ENCODE data around the gene KIF5A.

KIF5A gene

GRCh38 chr12:57535764-57536596 lies 13.9 kb upstream of the KIF5A start:
- DNase-seq: no peak

DNA sequence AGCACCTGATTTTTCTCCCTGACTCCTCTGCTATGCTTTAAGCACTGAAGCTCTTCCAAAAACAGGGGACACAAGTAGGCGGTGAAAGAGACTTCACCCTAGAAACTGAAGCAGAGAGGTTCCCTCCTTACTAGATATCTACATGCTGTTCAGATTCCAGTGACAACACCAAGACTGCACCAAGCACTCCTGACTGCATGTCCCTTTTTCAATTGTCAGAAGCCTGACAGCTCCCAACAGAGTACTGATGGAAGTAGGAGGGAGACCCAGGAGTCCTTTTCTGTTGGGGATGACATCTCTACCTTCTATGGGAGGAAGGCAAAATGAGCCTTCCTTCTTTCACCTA lies 13.3 kb upstream of the KIF5A start:
- DNase-seq: no peak

GRCh38 chr12:57539134-57539768 lies 10.6 kb upstream of the KIF5A start:
- DNase-seq: no peak

DNA sequence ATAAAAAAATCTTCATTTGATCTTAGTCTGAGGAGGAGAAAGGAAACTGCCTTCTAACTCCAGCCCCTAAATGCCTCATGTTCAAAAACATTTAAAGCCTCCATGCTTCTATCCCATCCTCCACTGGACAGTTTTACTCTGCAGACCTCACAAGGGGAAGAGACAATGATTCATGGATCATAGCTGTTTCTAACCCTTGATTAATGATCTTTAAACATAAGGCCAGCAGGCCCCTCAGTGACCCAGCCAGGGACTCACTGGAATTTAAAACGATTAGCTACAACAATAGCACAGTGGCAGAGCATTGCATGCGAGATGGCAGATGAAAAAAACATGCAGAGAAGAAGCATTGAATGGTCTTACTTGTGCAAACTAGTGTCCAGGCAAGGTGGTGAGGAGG lies 8.8 kb upstream of the KIF5A start:
- no peak for DNase-seq

DNA sequence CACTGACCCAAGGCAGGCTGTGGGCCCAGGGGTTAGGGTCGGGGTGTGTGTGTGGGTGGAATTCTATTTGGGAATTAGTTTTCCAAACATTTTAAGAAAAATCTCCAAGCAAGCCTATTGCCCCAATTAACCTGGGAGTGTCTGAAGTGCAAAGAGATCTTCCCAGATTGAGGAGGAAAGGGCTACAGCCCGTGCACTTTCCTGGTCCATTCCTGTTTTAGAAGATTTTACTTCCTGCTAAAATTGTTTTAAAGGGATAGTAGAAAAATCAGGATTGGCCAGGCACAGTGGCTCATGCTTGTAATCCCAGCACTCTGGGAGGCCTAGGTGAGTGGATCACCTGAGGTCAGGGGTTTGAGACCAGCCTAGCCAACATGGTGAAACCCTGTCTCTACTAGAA lies 8.1 kb upstream of the KIF5A start:
- DNase-seq: no peak

- peak; percentile 33 for DNase-seq
Observed at GRCh38 chr12:57543581-57543980, 6.3 kb upstream of the KIF5A start.

DNA sequence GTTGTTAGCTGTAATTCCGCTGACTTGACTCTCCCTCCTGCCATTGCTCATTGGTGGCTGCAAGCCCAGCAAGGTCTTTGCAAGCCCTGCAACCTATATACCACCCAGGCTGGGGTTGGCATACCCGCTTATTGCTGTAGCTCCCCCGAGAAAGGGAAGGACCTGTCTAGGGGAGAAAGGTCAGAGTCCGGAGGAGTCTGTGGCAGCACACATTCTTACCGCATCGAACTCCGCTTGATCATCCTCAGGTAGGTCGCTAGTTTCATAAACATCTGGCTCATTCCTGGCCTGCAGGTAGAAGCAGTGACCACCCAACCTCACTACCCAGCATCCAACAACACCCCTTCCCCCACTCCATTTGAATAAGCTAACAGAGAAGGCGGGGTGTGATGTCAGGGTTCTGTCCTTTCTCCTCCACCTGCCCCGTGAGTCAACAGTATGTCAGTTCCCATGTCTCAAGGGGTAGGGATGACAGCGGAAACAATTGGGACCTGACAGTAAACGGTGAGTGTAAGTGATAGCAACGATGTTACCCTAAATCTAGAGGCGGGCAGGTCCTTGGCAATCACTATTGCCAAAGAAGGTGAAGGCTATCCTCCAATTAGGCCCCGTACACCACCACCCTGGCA lies 3.9 kb upstream of the KIF5A start:
- no peak for DNase-seq

DNA sequence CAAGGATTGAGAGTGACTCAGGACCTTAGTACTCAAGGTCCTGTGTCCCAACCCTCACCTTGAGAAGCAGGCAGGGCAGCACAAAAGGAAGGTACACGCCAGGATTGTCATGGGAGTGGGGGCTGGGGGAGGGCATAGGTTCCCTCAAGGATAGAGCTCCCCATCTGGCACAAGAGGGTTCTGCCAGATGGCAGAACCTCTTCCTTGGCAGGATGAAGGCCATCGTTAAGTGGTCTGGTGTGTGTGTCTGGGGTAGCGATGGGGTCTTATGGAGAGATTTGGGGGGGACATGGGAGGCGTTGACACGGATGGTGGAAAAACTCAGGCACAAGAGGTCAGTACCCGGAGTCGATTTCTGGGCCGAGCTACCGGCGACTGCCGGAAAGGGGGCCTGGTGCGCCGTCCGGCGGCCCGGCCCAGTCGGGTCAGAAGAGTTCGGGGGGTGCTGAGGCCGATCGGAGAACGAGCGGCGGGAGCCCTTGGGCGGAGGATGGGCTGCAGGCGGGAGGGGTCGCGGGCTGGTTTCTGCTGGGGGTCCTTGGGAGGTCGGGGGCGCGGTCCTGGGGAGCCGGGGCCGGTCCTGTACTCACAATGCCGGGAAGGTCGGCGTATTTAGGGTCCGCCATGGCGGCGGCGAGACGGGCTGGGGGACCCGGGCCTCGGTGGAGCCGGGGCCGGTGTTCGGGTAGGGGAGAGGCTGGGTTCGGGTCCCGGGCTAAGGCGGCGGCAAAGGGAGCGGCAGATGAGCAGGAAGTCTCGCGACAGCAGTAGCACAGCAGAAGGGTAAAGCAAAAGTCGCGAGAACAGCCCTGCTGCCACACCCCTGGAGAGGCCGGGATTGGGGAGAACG lies 3.2 kb upstream of the KIF5A start, which contains the start of gene DCTN2:
TSS of gene DCTN2 (minus strand) at position 755 of the 850 bp plus-strand sequence. CDS start at position 626, 129 bp downstream.
- peak; percentile 99 for DNase-seq

DNA sequence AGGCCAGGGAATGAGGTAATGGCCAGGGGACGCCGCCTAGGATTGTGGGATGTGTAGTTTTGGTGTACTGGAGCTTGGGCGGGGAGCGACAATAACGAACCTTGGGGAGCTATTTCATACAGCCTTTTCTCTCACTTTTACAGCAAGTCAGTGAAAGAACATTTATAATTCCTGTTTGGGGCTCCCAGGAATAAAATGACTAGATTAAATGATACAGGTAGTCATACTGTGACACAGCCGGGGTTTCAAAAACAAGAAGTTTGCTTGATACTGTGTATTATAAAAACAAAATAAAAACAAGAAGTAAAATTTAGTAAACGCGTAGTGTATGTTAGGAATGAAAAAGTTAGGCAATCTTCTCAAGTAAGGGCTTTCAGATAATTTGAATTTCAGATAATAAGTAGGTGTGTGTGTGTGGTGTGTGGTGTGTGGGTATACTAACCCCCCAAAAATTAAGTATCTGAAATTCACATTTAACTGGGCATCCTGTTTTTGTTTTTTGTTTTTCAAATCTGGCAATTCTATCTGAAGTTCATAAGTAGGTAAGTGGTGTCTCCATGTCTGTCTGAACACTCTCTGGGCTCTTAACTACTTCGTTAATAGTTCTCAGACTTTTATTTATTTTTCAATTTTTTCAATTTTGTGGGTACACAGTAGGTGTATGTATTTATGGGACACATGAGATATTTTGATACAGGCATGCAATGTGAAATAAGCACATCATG lies 2.4 kb upstream of the KIF5A start:
- no peak for DNase-seq

GRCh38 chr12:57548013-57548315 lies 1.9 kb upstream of the KIF5A start:
- no peak for DNase-seq

GRCh38 chr12:57548488-57548887 lies 1.4 kb upstream of the KIF5A start:
- no peak for DNase-seq

- no peak for DNase-seq
Observed at GRCh38 chr12:57549203-57549908, 488 bp upstream of the KIF5A start.

DNA sequence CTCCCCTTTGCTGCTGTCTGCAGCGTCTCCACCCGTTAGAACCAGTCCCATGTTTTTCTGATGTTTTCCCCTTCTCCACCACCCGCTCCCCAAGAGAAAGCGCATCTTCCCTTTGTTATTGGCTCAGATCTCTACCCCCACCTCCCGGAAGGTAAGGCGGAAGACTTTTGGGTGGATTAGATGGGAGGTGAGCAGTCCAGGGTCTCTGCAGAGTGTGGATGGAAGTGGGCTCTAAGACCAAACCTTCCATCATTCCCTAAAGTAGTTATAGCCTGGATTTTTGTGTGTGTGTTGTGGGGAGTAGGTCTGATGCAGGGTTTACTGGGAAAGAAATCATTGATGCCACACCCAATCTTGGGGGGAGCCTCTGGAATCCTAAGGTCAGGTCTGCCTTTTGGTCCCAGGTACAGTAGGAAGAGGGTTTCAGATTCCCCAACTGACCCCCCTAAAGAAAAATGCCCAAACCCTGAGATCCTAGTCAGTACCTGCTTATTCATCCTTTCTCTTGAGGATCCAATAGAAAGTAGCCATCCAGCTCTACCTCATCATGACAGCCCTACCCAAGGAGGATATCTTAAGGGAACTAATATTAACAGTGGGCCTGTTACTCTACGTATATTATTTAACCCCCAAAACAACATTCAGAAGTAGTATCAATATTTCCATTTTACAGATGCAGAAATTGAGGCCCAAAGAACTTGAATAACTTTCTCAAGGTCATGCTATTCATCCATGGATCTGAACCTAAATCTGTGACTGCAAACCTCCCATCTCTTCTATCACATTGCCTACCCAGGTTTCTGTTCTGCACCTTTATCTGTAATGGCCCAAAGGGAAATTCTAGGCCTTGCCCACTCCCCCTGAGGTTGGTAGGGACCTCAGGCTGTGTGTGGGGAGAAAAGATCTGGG lies 1.1 kb downstream of the KIF5A start:
- DNase-seq: no peak

GRCh38 chr12:57551637-57552305 lies 1.9 kb downstream of the KIF5A start:
- DNase-seq: no peak

GRCh38 chr12:57552306-57552651 lies 2.4 kb downstream of the KIF5A start:
- no peak for DNase-seq

DNA sequence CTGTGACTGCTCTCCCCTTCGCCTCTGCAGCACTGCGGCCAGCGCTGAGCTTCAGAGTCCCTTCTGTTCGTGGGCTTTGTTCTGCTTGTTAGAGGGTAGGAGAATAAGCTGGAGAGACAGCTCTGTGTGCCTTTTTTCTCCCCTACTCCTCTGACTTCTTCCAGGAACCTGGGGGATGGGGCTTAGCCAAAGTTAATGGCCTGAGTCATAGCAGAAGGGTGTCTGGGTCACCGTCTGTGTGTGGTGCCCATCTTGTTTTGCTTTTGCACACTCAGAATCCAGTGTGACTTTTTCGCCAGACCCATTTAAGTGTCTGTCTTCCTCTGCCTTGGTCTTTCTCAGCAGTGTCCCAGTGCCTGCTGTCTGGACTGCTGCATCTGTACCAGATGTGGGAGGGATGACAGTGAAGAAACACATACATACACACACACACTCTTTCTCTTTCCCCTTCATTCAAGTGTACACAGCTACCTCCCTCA lies 3.0 kb downstream of the KIF5A start:
- no peak for DNase-seq

GRCh38 chr12:57553343-57554202 lies 3.7 kb downstream of the KIF5A start:
- no peak for DNase-seq

DNA sequence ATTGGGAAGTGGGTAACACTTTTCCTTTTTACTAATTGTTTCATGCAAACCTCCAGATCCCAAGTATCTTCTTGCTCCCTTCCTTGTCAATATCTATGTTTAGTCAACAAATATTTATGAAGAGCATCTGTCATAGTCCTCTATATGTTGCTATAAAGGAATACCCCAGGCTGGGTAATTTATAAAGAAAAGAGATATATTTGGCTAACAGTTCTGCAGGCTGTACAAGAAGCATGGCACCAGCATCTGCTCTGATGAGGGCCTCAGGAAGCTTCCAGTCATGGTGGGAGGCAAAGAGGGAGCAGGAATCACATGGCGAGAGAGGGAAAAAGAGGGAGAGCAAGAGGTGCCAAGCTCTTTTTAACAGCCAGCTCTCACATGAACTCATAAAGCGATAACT lies 4.6 kb downstream of the KIF5A start:
- DNase-seq: no peak

- no peak for DNase-seq
Observed at GRCh38 chr12:57554897-57555296, 5.1 kb downstream of the KIF5A start.
